Brain microvascular endothelial cell (primary cell): Measurements from ENCODE around the gene CALR3.
A peak's percentile ranks its signal among the peaks of the same experiment; 100 is the strongest.

Experiments used
- DNase-seq: peaks from one replicate; pipeline ENCODE4 v3.0.0-alpha.2; 2020
- H3K27ac ChIP-seq: fragments of 250-450 bp; sonication (Bioruptor Pico); 2 replicates; pipeline ENCODE4 v1.5.1; 2020; ENCODE audit warnings: mild to moderate bottlenecking, moderate library complexity
- H3K27me3 ChIP-seq: fragments of 250-450 bp; sonication (Bioruptor Pico); replicated peaks from 2 replicates; pipeline ENCODE4 v1.5.1; 2020; ENCODE audit warnings: mild to moderate bottlenecking
- H3K36me3 ChIP-seq: fragments of 250-450 bp; sonication (Bioruptor Pico); replicated peaks from 2 replicates; pipeline ENCODE4 v1.5.1; 2020; ENCODE audit warnings: mild to moderate bottlenecking
- H3K4me3 ChIP-seq: 2 replicates; pipeline ENCODE4 v1.5.1; 2011; ENCODE audit warnings: low read depth, mild to moderate bottlenecking, control low read depth, low read length, moderate library complexity
- CTCF ChIP-seq: IDR thresholded peaks from 2 replicates; pipeline ENCODE4 v1.5.1; 2011; ENCODE audit warnings: low read depth, mild to moderate bottlenecking, moderate library complexity, low read length, control low read depth, inconsistent platforms; ENCODE audit errors: missing control alignments
- in situ Hi-C: cut with HindIII; loops from 2 replicates; pipeline ENCODE4 v1.10.0; 2017; ENCODE audit warnings: low sequenced_read_pairs, low pct_ligation_motif_present

The CALR3 gene

GRCh38 chr19:16445238-16446107 lies 50.5 kb downstream of the CALR3 start:
- peaks cover 4% of the 10 kb centered on the region for H3K36me3 ChIP-seq
- no peak overlapping the region for H3K27ac ChIP-seq
- H3K27me3 ChIP-seq, result no peaks in the 10 kb centered on the region
- no peak overlapping the region for H3K4me3 ChIP-seq
- in situ Hi-C loops, result no loop called here
- TF ChIP-seq CTCF, result no peak
- DNase-seq, result no peak

- no peak for DNase-seq
- in situ Hi-C loops, result no loop called here
- no peak overlapping the region for H3K27ac ChIP-seq
- H3K4me3 ChIP-seq, result no peak overlapping the region
- H3K36me3 ChIP-seq, result peaks cover 4% of the 10 kb centered on the region
- no peaks in the 10 kb centered on the region for H3K27me3 ChIP-seq
- TF ChIP-seq CTCF, result no peak
Measured at GRCh38 chr19:16444269-16444600, 51.7 kb downstream of the CALR3 start.

- H3K4me3 ChIP-seq, result no peak overlapping the region
- no peak overlapping the region for H3K27ac ChIP-seq
- no peak for TF ChIP-seq CTCF
- H3K27me3 ChIP-seq, result no peaks in the 10 kb centered on the region
- no peak for DNase-seq
- peaks cover 5% of the 10 kb centered on the region for H3K36me3 ChIP-seq
- in situ Hi-C loops, result no loop called here
Measured at GRCh38 chr19:16442386-16443276, 53.3 kb downstream of the CALR3 start.

- peaks cover 10% of the 10 kb centered on the region for H3K36me3 ChIP-seq
- no peak overlapping the region for H3K4me3 ChIP-seq
- in situ Hi-C loops, result no loop called here
- H3K27me3 ChIP-seq, result no peaks in the 10 kb centered on the region
- DNase-seq, result no peak
- peak; percentile 73 for TF ChIP-seq CTCF
- H3K27ac ChIP-seq, result no peak overlapping the region
Measured at GRCh38 chr19:16441661-16442162, 54.3 kb downstream of the CALR3 start.

GRCh38 chr19:16436780-16437332 lies 59.1 kb downstream of the CALR3 start:
- Histone ChIP-seq H3K27me3 (no peaks in the 10 kb centered on the region), H3K36me3 (peaks cover 17% of the 10 kb centered on the region), H3K27ac (peak overlapping the region; percentile 88), H3K4me3 (no peak overlapping the region)
- no peak for DNase-seq
- in situ Hi-C loops, result no loop called here
- peak; percentile 10 for TF ChIP-seq CTCF
